Measurements from ENCODE around the gene FEV. TPM values are rescaled to one million over a fixed set of nuclear protein-coding genes. Genes with fewer than 3 reads are reported as not detected.

Gene FEV
- total RNA-seq, 1 donor from 2014 or later: not detected

- no peak for TF ChIP-seq CTCF (IDR thresholded peaks at IDR 0.05; ENCODE audit: partially characterized antibody, unreplicated experiment)
- Mint-ChIP-seq H3K36me3 (ENCODE audit: unreplicated experiment) (no peaks in the 10 kb centered on the region), H3K27me3 (ENCODE audit: unreplicated experiment) (peaks cover 39% of the 10 kb centered on the region), H3K9me3 (ENCODE audit: unreplicated experiment) (peaks cover 2% of the 10 kb centered on the region), H3K27ac (ENCODE audit: unreplicated experiment) (no peak within 1 kb of the TSS), H3K4me3 (ENCODE audit: unreplicated experiment) (peak within 1 kb of the TSS; percentile 20), H3K4me1 (ENCODE audit: low read depth, unreplicated experiment) (no peaks in the 10 kb centered on the region)
- peak; percentile 55 for DNase-seq
Observed at GRCh38 chr2:218993345-218994315, 8.6 kb upstream of the FEV start, which contains the start of gene CRYBA2. TSS of gene CRYBA2 (minus strand) at chr2:218993422. CDS start at chr2:218993176, 246 bp downstream.

DNA sequence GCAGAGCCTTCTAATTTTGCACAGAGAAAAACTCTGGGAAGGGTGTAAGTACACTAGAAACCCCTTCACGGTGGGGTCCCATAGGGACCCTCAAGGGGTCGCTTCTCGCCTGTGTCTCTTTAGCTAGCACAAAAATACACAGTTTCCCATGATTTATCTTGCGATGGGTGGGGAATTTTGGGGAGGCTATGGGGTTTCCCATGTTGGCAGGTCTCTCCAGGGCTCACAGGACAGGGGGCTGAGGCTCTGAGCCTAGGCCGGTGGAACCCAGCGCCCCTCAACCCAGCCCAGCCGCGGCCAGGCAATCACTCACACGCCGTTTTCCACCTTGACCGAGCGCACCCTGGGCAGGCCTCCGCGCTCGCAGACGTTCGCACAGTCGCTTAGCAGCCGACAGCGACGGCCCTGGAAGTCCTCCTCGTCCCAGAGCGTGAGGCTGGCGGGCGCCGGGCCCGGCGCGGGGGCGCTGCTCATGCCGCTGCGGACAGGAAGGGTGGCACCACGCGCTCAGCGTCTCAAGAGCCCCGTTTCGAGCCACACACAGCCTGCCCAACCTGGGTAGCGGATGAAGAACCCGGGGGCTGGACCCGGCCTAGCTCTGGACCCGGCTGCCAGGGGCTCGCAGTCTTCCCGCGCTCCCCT lies 7.8 kb upstream of the FEV start:
- Mint-ChIP-seq H3K36me3 (ENCODE audit: unreplicated experiment) (no peaks in the 10 kb centered on the region), H3K27ac (ENCODE audit: unreplicated experiment) (no peak overlapping the region), H3K9me3 (ENCODE audit: unreplicated experiment) (peaks cover 2% of the 10 kb centered on the region), H3K4me3 (ENCODE audit: unreplicated experiment) (no peak overlapping the region), H3K4me1 (ENCODE audit: low read depth, unreplicated experiment) (no peaks in the 10 kb centered on the region), H3K27me3 (ENCODE audit: unreplicated experiment) (peaks cover 39% of the 10 kb centered on the region)
- no peak for TF ChIP-seq CTCF (IDR thresholded peaks at IDR 0.05; ENCODE audit: partially characterized antibody, unreplicated experiment)
- DNase-seq: peak; percentile 53

DNA sequence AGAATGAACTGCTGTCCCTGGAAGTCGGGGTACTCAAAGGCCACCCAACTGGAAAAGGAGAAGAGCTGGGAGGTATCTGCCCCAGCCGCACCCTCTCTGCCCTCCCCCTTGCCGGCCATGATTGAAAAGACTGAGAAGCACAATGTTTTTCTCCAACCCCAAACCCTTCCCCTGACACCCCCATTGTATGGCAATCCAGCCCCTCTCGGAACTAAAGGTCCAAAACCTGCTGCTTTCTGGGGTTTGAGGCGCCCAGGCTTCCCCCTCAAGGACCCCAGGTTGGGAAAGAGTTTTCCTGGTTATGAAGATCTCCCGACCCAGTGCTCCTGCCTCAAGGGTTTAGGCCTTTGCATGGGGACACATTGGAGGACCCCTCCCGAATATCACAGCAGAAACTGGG lies 7.2 kb upstream of the FEV start:
- no peak for DNase-seq
- H3K27ac Mint-ChIP-seq (ENCODE audit: unreplicated experiment): no peak overlapping the region
- no peak for TF ChIP-seq CTCF (IDR thresholded peaks at IDR 0.05; ENCODE audit: partially characterized antibody, unreplicated experiment)
- H3K4me3 Mint-ChIP-seq (ENCODE audit: unreplicated experiment): no peak overlapping the region
- H3K4me1 Mint-ChIP-seq (ENCODE audit: low read depth, unreplicated experiment): no peaks in the 10 kb centered on the region
- H3K9me3 Mint-ChIP-seq (ENCODE audit: unreplicated experiment): peaks cover 4% of the 10 kb centered on the region
- H3K27me3 Mint-ChIP-seq (ENCODE audit: unreplicated experiment): peaks cover 42% of the 10 kb centered on the region
- H3K36me3 Mint-ChIP-seq (ENCODE audit: unreplicated experiment): no peaks in the 10 kb centered on the region

DNA sequence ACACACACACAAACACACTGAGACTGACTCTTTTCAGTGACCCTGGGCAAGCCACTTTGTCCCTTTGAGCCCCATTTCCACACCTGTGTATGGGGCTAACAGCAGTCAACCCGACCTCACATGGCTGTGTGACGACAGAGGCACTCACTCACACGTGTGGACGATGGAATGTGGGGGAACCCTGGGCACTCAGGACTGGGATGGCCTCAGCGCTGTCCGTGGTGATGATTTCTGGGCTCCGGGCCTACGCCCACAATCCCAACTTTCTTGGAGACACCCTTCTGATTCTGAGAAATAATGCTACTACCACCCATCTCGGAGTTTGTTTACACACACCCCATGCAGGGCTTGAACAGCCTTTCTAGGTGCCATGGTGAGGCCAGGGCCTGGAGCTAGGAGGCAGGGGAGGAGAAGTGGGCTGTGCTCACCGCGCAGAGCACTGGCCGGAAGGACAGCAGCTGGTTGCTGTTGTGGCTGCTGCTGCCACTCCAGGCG lies 6.7 kb upstream of the FEV start:
- peaks cover 4% of the 10 kb centered on the region for H3K9me3 Mint-ChIP-seq (ENCODE audit: unreplicated experiment)
- H3K36me3 Mint-ChIP-seq (ENCODE audit: unreplicated experiment): no peaks in the 10 kb centered on the region
- no peak for TF ChIP-seq CTCF (IDR thresholded peaks at IDR 0.05; ENCODE audit: partially characterized antibody, unreplicated experiment)
- H3K27ac Mint-ChIP-seq (ENCODE audit: unreplicated experiment): no peak overlapping the region
- no peaks in the 10 kb centered on the region for H3K4me1 Mint-ChIP-seq (ENCODE audit: low read depth, unreplicated experiment)
- no peak overlapping the region for H3K4me3 Mint-ChIP-seq (ENCODE audit: unreplicated experiment)
- H3K27me3 Mint-ChIP-seq (ENCODE audit: unreplicated experiment): peaks cover 43% of the 10 kb centered on the region
- DNase-seq: peak; percentile 46
